HG03565 (cell line): Measurements from ENCODE around the gene HMGA1.
"Not testable (repeated sequence)": the region's sequence is repeated elsewhere in the genome, so short reads cannot be mapped to it uniquely, and the experiment has no call there.

ENCODE experiments used
- ATAC-seq: cut with Tn5 transposase; IDR thresholded peaks from one replicate; pipeline ENCODE4 v1.9.1; 2021; ENCODE audit warnings: mild to moderate bottlenecking, moderate library complexity; ENCODE audit not compliant: unreplicated experiment

HMGA1 gene

DNA sequence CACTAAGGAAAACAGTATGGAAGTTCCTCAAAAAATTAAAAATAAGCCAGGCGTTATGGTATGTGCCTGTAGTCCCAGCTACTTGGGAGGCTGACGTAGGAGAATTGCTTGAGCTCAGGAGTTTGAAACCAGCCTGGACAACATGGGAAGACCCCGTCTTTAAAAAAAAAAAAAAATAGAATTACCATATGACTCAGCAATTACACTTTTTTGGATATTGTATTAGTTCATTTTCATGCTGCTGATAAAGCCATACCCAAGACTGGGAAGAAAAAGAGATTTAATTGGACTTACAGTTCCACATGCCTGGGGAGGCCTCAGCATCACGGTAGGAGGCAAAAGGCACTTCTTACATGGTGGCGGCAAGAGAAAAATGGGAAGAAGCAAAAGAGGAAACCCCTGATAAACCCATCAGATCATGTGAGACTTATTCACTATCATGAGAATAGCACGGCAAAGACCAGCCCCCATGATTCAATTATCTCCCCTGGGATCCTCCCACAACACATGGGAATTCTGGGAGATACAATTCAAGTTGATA lies 22.9 kb downstream of the HMGA1 start:
- ATAC-seq, result no peak

DNA sequence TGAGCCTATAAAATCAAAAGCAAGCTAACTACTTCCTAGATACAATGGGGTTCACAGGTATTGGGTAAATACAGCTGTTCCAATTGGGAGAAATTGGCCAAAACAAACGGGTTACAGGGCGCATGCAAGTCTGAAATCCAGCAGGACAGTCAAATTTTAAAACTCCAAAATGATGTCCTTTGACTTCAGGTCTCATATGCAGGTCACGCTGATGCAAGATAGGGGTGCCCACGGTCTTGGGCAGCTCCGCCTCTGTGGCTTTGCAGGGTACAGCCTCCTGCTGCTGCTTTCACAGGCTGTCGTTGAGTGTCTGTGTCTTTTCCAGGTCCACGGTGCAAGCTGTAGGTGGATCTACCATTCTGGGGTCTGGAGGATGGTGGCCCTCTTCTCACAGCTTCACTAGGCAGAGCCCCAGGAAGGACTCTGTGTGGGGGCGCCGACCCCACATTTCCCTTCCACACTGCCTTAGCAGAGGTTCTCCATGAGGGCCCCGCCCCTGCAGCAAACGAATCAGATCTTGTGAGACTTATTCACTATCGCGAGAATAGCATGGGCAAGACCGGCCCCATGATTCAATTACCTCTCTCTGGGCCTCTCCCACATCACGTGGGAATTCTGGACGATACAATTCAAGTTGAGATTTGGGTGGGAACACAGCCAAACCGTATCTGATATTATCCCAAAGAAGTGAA lies 24.0 kb downstream of the HMGA1 start:
- ATAC-seq, result no peak

DNA sequence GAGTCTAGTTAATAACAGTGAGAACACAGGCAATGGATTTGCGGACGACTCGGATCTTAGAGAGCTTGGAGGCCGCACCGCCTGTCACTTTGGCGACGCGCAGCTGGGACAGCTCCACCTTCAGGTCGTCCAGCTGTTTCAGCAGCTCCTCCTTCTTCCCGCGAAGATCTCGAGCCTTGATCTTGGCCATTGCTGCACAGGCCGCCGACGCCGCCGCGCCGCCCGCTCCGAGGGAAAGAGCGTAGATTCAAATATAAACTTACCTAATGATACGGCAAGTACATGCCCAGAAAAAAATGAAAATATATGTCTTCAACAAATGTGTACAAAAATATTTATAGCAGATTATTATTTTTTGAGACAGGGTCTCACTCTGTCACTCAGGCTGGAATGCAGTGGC lies 26.8 kb downstream of the HMGA1 start:
- not testable (repeated sequence) for ATAC-seq

DNA sequence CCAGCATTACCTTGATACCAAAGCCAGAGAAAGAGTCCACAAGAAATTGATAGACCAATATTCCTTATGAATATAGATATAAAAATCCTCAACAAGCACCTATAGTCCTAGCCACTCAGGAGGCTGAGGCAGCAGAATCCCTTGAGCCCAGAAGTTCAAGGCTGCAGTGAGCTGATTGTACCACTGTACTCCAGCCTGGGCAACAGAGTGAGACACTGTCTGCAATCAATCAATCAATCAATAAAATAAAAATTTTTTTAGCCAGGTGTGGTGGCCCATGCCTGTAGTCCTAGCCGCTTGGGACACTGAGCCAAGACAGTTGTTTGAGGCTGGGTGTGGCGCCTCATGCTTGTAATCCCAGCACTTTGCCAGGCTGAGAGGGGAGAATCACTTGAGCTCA lies 31.1 kb downstream of the HMGA1 start:
- no peak for ATAC-seq

DNA sequence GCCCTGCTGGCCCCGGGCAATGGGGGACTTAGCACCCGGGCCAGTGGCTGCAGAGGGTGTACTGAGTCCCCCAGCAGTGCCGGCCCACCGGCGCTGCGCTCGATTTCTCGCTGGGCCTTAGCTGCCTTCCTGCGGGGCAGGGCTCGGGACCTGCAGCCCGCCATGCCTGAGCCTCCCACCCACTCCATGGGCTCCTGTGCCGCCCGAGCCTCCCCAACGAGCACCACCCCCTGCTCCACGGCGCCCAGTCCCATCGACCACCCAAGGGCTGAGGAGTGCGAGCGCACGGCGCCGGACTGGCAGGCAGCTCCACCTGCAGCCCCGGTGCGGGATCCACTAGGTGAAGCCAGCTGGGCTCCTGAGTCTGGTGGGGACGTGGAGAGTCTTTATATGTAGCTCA lies 32.5 kb downstream of the HMGA1 start:
- ATAC-seq, result not testable (repeated sequence)

DNA sequence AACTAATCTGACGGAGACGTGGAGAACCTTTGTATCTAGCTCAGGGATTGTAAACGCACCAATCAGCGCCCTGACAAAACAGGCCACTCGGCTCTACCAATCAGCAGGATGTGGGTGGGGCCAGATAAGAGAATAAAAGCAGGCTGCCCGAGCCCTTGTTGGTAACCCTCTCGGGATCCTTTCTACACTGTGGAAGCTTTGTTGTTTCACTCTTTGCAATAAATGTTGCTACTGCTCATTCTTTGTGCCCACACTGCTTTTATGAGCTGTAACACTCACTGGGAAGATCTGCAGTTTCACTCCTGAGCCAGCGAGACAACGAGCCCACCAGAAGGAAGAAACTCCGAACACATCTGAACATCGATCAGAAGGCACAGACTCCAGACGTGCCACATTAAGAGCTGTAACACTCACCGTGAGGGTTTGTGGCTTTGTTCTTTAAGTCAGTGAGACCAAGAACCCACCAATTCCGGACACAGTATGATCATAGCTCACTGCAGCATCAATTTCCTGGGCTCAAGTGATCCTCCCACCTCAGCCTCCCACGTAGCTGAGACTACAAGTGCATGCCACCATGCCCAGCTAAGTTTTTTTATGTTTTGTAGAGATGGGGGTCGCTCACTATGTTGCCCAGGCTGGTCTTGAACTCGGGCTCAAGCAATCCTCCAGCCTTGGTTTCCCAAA lies 33.1 kb downstream of the HMGA1 start:
- not testable (repeated sequence) for ATAC-seq

DNA sequence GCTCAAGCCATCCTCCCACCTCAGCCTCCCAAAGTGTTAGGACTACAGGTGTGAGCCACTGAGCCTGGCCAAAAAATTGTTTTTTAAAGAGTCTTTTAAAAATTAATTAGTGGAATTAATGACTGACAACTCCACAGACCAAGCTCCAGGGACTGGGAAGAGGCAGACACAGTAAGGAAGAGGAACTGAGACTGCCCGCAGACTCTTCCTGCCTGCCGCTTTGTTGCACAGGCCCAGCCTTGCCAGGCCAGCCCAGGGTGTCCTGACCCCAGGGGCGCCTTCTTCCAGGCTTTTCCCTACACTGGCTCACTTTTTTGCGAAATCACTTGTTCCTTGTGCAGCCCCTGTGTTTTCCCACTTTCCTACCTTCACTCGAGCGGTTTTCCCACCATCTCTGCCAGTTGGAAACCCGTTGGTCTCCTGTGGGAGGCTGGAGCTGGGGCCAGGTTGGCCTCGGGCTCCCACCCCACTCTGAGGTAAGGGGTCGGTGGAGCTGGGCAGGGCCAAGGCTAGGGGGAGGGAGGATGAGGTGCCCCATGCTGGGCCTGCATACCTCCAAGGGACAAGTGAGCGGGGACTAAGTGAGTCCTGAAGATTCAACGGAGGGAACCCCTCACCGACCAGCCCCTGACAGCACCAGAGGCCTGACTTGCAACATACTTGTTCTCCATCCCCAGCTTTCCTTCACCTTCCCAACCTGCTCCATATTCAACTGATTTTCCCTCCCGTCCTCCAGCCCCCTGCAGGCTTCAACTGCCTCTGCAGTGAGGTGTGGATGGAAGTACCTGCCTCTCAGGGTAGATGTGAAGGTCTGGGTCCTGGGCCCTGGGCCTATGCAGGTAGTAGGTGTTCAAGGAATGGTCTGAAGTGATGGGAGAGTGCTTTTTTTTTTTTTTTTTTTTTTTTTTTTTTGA lies 35.6 kb downstream of the HMGA1 start:
- ATAC-seq, result no peak

DNA sequence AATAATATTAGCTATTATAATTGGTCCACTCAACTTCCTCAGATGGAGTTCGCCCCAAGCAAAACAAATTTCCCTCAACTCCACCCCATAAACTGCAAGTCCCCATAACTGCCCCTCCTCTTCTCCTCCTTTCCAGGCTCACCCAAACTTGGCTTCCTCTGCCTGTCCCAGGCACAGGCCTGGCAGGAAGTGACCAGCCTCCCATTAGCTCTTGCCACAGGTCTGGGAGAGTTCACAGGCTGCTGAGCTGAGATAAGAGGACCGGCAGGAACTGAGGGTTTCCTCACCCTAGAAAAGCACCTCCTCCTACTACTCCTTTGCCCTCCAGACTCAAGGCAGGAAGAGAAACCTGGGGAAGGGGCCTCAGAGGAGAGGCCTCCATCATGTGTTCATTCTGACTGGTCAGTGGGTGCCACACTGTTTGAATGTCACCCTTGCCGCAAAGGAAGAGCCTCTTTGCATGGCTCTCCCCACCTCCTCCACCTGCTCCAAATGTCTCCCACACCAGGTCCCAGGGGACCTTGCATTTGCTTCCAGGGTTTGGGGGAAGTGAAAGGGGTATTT lies 36.7 kb downstream of the HMGA1 start:
- no peak for ATAC-seq

DNA sequence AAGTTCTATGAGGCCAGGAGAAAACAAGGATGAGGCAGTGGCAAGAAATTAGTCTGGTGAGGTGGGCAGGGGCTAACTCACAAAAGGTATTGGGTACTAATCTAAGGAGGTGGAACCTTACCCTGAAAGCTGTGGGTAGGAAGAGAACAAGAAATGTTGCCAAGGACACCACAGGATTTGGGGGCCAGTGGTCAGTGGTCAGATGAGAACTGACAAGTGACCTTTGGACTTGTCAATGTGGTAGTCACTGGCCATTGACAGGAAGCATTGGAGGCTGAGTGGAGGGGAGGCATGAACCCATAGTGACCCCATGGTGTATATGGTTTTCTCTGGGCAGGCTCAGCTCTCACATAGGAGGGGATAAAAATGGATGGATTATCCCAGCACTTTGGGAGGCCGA lies 37.5 kb downstream of the HMGA1 start:
- ATAC-seq, result no peak

DNA sequence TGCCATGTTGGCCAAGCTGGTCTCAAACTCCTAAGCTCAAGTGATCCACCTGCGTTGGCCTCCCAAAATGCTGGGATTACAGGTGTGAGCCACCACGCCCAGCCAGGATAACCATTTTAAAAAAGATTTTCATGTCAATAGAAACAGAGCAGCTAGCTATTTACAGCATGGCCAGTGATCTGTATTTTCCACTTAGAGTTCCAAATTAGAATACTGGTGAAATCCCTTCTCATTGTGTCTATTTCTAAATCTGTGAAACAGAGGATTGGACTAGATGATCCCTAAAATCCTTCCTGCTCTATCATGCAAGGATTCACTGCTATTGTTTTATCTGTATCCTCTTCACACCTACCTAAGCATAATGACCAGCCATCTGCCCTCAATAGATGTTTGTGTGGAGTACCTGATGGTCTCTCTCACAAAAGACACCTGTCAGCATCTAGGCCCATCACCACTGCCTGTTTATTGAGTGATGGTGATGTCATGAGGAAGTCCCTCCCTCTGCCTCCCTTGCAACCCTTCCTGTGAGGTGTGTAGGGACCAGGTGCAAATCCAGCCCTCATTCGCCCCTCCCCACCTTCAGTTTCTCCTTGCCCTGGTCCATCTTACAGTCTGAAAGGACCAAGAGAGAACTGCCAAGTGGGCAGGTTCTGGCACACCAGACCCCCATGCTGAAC lies 38.6 kb downstream of the HMGA1 start:
- ATAC-seq, result no peak

DNA sequence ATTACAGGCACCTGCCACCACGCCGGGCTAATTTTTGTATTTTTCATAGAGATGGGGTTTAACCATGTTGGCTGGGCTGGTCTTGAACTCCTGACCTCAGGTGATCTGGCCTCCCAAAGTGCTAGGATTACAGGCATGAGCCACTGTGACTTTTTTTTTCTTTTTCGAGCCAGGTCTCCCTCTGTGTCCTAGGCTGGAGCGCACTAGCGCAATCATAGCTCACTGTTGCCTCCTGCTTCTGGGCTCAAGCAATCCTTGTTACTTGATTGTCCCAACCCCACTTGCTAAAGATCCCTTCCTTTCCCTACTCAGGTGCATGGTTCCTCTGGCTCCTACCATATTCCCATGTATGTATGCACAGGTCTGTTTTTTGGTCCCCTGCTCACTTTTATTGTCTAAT lies 39.5 kb downstream of the HMGA1 start:
- no peak for ATAC-seq

DNA sequence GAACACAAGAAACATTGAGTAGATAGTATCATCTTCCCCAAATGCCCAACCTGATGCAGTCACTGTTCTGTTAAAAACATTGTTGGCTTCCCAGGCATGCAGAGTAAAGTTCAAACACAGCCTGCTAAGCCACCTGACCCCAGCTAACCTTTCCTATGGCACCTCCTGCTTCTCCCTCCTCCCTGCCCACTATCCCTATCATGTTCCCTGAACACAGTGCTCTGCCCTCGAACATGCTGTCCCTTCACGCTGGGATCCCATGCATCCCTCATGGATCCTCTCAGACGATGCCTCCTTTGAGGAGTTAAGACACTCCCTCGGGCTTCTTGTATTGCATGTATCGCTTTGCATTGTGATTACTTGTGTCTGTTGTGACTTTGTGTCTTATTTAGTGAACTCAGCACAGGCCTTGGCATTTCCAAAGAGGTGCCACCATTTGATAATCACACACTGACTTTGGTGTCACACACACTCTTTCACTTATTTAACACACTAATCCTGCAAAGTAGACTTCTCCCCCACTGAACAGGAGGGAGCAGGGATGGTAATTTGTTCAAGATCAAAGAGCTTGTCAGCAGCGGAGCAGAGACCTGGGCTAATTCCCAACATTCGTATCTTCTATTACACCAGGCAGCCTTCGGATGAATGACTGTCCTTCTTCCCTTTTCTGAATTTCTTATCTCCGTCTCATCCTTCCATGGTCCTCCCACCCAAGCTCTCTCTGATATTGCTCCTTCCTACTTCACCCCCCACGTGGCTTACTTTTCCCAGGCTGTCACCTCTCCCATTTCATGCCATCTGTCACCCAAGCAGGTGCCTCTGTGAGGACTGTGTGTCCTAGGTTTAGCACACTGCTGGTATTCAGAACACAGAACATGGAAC lies 40.4 kb downstream of the HMGA1 start:
- no peak for ATAC-seq

DNA sequence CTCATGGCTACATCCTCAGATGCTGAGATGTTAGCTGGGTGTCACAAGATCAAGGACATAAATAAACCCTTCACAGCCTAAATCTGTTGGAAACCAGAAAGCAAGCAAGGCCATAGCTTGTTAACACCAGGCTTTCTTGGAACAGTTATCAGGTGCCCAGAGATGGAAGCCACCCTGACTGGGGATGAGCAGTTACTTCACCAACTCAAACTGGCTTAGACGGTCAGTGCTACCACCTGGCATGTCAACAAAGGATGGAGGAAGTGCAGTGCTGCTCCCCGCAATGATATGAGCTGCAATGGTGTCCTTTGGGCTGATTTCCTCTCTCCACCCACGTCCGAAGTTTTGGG lies 41.1 kb downstream of the HMGA1 start:
- ATAC-seq, result no peak

DNA sequence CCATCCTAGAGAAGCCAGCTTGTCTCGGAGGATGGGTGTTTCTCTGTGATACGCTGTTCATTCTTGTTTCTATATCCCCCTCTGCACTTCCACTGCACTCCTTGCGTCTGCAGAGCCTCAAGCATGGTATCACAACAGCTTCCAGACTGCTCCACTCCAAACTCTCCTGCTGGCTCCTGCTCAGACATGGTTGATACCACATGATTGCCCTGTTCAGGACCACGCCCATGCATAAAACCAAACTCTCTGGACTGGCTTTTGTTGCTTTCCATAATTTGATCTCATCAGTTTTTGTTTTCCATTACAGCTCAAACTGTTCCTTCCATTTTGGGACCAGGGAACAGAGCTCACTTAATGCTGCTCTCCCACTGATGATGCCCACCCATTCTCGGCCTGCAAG lies 42.2 kb downstream of the HMGA1 start:
- no peak for ATAC-seq

DNA sequence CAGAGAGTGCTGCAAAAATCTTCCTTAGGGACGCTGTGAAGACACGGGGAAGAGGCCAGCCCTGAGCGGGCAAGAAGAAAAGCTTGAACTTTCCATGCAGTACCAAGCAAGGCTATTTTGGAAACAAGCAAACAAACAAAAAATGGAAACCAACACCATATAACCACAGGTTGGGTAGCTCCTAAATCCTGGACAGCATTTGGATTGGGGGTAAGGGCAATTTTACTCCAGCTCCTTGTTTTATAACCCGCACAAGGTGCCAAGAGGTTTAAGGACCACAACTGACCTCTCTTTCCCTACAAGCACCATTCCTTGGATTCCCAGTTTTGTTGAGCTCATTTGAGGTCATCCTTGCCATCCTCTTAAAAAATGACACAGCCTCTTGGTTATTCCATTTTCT lies 43.5 kb downstream of the HMGA1 start:
- no peak for ATAC-seq

DNA sequence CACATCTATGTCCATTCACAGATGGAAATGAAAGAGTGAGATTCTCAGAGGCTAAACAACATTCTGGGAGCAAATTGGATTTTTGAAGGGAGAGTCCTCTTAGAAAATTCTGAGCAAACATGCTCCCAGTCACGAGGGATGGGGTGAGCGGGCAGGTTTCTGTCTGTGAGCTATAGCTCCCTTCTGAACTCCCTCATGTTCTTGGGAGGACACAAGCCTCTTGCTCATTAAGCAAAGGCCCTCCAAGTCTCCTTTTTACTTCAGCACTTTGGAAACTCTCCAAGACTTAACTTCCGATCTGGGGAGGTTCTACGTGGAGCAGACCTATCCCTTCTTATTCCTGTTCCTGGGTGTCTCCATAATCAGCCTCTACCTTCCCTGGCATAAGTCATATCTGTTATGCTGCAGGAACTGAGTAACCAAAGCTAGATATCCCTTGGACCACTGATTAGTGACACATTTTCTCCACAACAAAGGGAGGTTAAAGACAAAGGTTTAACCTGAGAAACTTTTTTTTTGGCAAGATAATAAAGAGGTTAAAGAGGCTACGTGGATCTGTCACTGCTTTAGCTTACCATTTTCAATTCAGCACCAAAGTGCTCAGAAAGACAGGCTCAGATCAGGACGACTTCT lies 45.1 kb downstream of the HMGA1 start:
- no peak for ATAC-seq

DNA sequence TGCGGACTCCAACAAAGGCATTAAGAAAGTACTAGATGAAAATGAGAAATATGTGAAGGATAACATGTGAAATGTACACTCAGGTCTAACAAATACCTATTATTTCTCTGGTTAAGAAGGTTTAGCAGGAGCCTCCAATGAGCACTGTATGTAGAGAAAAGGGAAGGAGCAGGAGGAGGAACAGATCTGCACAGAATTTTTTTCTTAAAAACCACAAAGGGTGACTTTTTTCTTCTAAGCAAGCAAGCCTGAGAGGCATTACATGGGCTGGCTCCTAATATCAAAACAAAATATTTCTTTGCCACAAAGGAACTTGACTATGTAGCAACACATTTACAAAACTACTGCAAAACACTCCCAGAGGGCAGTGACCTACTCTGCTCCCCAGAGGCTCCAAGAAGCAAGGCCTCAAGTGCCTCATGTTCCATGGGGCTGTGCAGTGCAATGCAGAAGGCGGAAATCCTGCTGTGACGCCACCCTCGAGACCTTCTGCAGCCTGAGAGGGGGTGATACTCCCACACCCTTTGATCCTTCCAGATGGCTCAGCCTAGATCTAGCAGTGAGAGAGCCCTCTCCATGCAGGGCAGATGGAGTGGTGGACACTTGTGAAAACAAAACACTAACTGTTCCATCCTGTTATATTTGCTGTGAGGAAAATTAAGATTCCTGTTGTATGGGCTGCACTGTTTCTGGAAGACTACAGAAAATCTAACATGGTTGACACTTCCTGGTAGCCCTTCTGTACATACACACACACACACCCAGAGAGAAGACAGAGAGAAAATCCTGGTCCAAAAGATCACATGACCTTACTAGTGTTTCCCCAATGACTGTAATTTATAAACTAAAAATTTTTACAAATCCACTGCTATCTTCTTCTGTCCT lies 48.1 kb downstream of the HMGA1 start:
- ATAC-seq, result no peak

DNA sequence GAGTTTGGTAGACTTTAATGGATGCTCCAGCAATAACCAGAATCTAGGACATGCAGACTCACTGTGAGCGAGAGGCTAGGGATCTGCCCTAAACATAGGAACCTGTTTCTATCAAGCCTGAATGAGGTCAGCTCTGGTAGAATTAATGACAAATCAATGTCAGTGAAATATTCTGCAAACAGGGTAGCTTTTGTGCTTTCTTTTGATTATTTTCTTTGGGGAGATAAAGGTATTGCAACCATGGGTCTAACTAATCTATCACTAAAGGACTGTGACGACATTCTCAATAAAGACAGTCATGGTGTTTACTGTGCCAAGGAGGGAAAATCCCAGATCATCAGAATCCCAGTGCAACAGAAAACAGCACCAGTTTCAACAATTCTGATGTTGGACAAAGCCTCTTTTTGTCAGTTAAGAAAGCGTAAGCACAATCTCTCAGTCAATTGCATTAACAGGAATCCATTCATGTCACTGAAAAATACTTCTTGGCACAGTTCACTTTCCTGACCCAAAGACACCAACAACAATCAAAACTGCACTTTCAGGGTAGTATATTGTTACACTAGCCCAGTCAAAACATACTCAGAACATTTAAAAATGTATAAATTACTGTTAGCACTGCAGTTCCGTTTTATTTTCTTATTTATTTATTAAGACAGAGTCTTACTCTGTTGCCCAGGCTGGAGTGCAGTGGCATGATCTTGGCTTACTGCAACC lies 48.9 kb downstream of the HMGA1 start:
- no peak for ATAC-seq
